T-helper 1 cell treated with Interleukin-12 subunit alpha and Interleukin-12 subunit beta and Interleukin-4 antibody, amounts not matched to agents 30 ng/mL and 1 ng/mL, for 36 hours (primary cell): ENCODE measurements around the gene PTCH1. TPM values are rescaled to one million over a fixed set of nuclear protein-coding genes. Genes with fewer than 3 reads are reported as not detected.

ENCODE experiments used
- intact Hi-C: fragments of 100-400 bp; cut with micrococcal nuclease; formaldehyde crosslinking; loops from one replicate; pipeline ENCODE4 v1.15.1; 2024
- total RNA-seq: library from RNA; stranded (reverse); gene quantifications from 2 replicates; pipeline ENCODE4 v1.2.3, GENCODE V29; 2022

The PTCH1 gene
- total RNA-seq, 1 donor from 2014 or later: 10.0 TPM

- intact Hi-C loops: no loop called here
Observed at GRCh38 chr9:95413793-95414192, 103.0 kb downstream of the PTCH1 start.

GRCh38 chr9:95411054-95411892 is 105.5 kb downstream of the PTCH1 start:
- intact Hi-C loops: no loop called here

- intact Hi-C loops: no loop called here
Observed at GRCh38 chr9:95409650-95410426, 106.9 kb downstream of the PTCH1 start.

GRCh38 chr9:95407524-95407923 is 109.2 kb downstream of the PTCH1 start:
- intact Hi-C loops: no loop called here

GRCh38 chr9:95406121-95406520 is 110.7 kb downstream of the PTCH1 start:
- intact Hi-C loops: no loop called here

- intact Hi-C loops: no loop called here
Observed at GRCh38 chr9:95399261-95399660, 117.5 kb downstream of the PTCH1 start.

Other genes starting within 250 kb of the PTCH1 start
- gene FANCC, start 199.3 kb downstream of the PTCH1 start, total RNA-seq: 14.6 and 17.6 TPM in 2 replicates